HG02571 (cell line): Measurements from ENCODE around the gene PAX8.

ENCODE experiments used
- ATAC-seq: cut with Tn5 transposase; IDR thresholded peaks from one replicate; pipeline ENCODE4 v1.9.1; 2021; ENCODE audit warnings: mild to moderate bottlenecking, moderate library complexity; ENCODE audit not compliant: unreplicated experiment

Gene PAX8

DNA sequence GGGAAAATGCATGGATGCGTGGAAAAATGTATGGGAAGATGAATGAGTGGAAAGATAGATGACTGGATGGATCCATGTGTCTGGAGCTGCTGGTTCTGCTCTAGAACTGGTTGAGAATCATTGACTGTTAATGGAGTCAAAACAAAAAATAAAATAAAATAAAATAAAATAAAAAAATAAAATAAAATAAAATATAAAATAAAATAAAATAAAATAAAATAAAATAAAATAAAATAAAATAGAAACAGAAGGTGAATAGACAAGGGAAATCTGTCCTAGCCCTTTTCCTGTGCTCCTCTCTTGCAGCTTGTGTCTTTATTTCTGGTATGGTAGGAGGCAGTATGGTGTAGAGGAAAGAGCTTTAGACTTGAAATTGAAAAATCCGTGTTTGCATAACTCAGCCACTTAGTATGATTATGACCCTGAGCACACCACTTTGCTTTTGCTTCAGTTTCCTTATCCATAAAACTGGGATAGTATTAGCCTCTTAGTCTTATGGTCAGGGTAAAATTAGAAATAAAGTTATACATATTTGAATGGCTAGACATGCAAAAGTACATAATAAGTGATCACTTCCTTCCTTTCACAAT lies 54.0 kb downstream of the PAX8 start:
- no peak for ATAC-seq

DNA sequence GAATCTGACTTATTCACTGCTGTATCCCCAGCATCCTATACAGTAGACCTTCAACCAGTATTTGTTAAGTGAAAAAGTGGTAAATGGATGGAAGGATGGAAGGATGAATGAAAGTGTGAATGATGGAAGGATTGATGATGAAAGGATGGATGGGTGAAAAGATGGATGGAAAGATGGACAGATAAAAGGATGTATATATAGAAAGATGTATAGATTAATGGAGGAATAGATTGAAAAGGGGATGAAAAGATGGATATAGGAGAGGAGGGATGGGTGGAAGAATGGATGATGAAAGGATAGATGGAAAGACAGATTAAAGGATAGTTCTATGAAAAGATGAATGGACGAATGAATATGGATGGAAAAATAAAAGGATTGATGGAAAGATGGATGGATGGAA lies 54.9 kb downstream of the PAX8 start:
- no peak for ATAC-seq

DNA sequence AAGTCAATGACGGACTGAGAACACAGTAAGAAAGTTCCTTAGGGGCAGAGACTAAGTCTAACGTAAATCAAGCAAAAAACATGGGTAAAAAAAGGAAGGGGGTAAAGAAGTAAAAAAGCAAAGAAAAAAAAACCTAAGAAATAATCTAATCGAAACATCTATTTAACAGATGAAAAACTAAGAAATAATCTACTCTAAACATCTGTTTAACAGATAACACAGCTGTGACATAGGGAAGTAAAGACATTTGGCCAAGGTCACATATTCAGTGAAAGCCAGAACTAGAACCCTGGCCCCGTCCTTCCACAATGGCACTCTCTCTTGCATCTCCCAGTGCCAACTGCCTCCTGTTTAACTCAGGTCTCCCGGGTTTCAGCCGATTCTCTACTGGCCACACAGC lies 56.9 kb downstream of the PAX8 start:
- ATAC-seq: no peak

DNA sequence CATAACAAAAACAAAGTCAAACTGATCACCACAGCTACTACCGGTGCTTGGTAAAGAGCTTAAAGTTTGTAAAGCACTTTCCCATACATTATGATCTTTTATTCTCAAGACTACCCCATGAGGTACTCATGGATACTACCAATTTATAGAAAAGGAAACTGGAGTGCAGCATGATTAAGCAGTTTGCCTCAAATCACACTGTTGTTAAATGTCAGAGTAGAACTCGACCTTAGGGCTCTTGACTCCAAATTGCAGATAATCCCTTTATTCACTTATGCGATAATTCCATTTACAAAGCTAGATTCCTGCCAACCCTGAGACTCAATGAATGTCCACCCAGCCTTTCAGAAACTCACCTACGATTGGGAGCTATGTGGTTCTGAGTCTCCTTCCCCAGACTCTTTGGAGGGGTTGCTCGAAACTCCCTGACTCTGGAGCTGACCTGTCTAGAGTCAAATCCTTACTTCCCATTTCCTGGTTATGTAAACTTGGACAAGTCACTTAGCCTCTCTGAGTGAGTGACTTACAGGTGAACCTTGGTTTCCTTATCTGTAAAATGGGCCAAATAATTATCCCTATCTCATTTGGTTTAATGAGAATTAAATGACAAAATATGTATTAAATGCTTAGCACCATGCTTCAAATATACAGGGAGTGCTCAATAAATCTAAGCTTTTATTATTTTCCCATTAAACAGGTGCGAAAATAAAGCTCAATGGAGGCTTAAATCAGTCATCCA lies 57.6 kb downstream of the PAX8 start:
- ATAC-seq: no peak

DNA sequence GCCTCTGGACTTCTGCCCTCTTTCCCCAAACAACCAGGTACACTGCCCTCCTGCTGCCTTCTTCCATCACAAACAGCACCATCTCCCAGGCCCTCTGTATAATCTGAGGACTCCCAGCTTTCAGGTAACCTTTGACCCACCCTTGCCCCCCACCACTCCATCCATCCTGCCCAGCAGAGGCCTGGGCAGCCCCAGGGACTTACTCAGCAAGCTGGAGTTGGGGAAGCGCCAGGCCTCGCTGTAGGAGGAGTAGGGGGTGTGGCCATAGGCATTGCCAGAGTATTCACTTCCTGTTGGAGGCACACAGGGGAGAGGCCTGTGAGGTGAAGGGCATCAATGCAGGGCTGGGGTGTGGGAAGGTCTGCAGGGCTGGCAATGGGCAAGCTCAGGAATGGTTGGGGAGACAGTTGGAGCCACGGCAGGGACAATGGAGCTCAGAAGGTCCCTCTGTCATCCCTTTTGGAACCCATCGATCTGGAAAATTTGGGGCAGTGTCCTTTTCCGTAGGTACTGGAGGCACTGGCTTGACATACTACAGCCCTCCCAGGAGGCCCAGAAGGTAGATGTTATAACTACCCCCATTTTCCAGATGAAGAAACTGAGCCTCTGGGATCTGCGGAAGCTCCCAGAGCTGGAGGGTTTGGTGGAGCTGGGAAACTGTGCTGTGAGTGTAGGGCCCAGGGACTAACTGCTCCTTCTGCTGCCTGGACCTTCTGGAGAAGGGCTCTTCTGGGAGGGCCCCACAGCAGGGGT lies 58.7 kb downstream of the PAX8 start:
- no peak for ATAC-seq

DNA sequence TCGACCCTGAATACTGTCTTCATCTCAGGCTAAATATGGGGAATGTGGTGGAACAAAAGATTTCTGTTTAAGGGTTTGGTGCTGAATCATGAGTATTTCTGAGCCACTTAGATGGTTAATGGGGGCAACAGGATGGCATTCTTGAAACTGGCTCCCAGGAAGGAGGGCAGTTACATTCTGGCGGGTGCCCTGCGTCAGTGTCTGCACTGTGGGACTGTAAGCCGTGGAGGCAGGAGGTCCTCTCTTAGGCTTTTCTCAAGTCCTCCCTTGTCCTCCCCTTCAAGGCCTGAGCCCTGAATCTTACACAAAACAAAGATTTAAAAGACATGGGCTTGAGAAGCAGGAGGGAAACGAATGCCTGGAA lies 59.2 kb downstream of the PAX8 start:
- no peak for ATAC-seq

DNA sequence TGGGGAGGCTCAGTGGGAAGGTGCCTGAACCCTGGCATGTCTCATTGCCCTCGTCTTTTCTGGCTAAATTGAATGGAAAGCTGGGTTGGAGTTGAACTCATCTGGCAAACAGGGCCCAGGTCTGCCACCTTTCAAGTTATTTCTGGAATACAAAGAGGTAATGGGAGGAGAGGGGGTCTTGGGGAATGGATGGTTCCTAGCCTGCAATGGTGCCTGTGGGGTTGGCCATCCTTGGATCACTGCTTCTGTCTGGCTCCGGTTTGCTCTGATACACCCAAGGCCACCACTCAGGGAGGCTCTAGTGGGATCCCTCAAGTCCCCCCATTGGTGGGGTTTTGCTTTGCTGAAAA lies 59.7 kb downstream of the PAX8 start:
- ATAC-seq: no peak

DNA sequence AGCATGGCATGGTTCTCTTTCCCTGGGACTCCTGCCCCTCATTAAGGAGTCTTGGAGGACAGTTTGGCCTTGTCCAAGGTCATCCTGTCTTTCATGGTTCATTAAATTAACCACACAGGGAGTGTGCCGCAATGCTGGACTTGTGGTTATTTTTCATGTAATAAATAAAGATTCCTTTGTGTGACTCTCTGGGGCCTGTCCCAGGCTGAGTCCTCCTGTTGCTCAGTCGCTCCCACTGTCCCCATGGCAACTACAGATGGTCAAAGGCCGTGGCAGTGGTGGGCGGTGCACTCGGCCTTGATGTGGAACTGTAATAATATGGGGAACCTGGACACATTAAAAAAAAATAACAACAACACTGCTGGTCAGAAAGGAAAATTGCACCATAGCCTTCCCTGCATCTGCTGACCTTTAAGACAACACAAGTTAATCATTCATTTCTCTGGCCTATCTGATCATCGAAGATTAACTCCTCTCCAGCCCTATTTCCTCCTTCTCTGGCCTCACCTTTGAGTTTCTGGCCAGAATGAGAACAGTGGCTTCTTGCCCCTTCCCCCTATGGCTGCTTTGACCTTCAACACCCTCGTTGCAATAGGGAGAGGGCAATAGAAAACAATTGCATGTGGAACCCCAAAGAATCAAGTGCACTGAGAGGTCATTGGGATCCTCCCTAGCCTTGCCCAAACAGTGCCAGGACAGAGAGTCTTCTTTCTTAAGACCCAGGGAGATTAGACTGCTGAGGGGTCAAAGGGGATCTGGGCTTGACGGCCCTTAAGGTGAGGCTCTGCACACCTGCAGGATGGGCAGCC lies 60.2 kb downstream of the PAX8 start:
- ATAC-seq: no peak

DNA sequence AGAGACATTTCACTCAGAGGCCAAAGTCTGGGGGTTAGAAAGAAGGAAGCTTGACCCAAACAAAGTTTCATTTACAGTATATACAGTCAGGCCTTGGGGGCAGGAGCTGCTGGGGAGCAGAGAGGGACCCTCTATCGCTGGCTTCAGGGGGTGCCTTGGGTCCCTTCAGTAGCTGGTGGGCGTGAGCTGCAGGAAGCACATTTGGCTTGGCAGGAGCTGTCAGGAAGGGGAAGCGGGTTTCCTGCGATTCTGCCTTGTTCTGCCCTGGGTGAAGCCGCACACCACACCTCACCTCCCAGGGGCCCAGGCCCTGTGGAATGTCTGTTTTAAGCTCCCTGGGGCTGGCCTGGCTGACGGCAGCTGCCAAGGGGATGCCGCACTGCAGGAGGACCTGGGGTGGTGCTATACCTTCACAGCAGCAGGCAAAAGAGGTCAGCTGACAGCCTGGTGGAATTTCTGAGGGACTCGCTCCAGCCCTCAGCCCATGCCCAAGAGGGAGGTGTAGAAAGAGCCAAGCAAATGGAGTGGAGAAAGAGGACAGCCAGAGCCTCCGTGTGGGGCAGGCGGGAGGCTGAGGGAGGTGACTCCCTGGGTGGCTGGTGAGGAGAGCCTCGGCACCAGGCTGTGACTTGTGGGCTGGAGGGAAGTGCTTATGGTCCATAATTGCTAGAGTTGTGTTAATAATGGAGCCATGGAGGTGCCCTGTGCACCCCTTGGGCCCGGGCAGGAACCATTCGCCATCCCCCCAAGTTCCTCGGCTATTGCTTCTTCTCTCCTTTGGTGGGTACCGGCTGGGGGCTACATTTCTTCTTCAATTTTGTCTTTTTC lies 61.1 kb downstream of the PAX8 start:
- ATAC-seq: no peak

DNA sequence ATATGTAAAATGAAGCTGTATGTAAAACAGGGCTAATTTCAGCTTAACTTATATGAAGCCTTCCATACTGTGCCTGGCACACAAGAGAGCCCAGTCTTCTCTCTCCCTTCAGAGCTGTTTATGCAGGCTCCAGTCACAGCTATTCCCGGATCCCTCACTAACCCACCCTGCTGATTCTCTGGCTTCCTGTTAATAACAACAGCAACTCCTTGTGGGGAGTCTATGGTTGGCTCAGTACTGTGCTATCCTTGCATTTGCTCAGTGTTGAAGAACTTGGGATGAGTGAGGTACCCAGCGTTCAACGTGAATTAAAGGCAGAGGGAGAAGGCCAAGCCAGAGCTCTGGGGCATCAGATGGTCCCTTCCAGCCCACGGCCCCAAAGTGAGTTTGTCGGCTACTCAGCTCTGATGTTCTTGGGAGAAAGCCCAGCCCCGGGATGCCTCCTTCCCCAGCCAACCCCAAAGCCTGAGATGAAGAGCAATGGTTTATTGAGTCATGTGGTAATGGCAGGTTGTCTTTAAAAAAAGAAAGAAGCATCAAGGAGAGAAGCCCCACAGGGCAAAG lies 61.7 kb downstream of the PAX8 start:
- ATAC-seq: no peak

DNA sequence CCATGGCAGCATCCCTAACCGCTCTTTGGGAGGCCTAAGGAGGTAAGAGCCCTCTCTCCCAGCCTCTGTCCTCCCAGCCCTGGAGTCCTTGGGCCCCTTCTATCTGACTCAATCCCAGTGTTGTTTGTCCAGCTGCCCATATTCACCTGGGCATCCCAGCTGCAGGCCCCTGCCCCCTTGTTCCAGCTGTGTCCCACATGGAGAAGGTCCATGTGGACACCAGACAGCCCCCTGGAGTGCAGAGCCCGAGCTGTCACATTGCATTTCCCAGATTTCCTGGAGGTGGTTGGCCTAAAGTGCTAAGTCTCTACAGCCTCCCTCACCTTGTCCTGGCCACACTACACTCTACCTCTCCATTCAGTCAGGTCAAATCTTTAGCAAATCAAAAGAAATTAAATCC lies 62.4 kb downstream of the PAX8 start:
- ATAC-seq: no peak

DNA sequence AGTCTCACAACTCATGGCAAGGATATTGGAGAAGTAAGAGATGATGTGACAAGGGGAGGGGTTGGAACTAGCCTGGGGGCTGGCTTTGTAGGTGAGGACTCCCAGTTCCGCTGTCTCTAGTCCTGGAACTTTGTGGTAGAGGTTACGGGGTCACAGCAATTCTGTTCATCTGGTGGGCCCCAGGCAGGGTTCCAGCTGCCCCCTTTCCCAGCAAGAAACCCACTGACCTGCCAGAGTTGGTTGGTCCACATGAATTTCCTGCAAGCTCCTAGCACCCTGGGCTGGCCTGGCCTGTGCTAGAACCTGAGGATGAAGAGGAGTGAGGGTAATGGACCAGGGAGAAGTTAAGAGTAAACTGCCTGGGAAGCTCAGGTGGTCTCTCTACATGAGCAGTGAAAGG lies 63.7 kb downstream of the PAX8 start:
- ATAC-seq: no peak

DNA sequence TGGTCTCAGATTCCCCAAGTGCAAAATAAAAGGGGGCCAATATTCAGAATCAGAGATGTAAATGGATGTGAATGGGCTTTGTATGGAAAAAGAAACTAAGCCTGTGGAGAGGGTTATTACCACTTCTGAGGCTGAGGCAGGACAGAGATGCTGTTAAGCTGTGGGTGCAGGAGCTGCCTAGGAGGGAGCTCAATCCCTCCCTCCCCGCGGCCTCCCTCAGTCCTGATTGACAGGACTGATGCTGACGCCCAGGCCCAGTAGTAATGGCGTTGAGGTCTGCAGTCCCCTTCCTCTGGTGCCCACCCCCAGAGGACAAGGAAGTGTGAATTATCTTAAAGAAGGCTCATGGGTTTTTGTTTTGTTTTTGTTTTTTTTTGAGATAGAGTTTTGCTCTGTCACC lies 64.6 kb downstream of the PAX8 start:
- ATAC-seq: no peak

DNA sequence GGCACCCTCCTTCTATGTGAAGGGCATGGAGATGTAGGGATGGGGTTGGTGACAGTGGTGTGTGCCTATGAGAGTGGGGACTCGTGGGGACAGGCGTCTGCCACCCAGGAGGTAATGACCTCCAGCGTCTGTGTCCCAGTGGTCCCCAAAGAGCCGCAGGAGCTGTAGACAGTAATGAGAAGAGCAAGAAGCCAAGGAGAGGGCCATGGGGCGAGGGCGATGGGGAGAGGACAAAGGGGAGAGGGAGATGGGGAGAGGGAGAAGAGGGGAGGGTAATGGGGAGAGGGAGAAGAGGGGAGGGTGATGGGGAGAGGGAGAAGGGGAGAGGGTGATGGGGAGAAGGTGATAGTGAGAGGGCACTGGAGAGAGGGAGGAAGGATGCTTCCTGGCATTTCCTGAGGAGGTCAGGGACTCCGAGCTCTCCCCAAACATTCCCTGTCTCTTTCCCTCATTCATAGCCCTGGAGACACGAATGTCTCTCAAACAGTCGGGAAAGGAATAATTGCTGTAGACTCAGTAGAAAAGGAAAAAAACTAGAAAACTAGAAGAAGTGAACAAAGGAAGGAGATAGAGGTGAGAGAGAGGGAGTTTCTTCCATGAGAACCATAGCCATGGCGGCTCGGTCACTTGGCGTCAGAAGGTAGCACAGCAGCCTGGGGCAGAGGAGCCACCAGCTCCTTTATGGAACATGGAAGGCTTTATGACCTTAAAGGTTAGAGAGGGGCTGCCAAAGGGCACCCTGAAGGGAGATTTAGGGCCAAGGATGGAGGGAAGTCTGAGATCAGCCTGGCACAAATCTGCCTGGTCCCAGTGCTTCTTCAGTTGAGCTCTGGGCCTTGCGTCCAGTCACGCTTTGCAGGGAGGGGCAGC lies 65.4 kb downstream of the PAX8 start:
- no peak for ATAC-seq

DNA sequence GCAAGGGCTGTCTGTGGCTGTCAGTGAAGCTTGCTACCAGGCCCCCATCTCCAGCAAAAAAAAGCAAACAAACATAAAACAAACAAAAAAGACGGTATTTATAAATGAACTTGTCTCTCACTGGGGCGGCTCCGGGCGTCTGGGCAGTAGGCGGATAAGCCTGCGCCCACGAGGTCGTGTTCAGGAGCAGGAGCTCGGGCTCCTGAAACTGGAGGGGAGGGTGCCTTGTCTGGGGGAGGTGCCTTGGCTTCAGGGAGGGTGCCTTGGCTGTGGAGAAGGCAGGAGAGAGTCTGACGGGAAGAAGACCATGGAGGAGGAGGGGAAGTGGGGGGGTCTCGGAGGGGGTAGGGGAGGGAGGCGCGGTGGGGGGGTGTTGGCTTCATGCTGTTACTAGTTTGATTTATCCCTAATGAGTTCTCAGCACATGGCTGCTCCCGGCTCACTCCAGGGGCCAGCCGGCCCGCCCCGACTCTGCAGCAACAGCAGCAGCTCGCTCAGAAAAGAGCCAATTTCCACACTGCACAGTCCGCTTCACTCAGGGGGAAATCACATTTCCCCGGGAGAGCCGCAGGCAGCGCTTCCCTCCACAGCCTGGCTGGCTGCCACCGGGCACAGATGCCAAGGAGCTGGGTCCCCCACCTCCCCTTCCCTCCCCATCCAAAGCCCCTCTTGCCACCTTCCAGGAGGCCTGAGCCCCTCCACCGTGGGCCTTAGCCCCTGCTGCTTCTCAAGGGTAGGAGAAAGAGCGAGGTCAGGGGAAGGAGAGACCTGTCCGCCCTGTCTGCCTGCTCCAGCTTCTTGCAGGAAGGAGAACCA lies 66.3 kb downstream of the PAX8 start:
- no peak for ATAC-seq

DNA sequence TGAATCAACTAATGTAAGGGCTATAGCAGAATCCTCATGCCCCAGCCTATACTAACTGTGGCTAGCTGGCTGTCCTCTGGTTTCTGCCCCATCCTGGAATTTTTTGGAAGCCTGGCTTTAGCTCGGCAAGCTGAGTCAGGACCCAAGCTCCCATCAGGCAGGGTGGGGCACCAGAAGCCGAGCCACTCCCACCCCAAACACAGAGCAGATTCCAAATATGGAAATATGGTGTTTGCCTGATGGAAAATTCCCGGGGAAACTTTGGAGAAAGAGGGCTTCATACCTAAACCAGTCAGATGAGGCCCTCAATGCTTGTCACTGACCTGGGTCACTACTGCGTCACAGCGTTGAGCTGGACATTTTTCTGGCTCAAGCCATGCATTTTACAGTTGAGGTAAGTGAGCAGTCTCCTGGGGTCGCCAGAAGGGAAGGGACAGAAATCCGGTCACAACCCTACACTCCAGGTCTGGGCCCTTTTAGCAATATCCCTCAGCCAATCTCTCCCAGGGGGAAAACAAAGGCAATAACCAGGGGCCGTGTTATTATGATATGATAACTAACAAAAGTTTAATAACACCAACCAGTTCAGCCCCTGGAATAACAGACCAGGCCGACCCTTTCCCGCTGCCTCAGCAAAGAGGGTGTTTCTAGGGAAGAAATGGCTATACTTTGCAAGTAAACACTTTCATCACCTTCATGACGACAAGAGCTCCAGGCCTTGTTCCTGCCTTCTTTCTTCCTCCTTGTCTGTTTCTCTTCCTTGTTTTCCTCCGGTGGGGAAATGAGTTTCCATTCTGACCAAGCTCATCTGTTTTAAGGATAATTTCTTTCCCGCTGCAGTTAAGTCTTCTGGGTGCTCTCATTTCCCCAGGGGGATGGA lies 67.3 kb downstream of the PAX8 start:
- ATAC-seq: no peak

DNA sequence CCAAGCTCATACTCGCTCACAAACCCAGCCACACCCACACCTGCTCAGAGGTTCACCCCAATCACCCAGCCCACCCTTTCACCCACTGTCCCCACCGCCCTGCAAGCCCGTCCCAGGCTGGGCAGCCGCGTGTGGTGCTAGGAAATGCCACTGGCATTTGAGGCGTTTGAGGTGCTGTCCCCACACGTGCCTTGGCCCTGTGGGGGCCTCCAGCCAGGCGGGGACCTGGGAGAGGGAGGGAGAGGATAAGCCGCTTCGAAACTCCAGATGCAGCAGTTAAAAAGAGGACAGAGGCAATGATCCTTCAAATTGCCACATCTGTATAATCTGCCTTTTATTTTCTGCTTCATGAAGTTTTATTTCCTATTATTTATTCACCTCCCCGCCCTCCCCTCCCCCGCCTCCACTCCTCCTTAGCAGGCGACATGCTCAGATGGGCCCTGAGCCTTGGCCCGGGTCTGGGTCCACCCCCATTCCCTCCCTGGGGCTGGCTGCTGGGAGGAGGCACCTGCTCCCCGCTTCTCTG lies 69.0 kb downstream of the PAX8 start:
- ATAC-seq: no peak
